Measurements from ENCODE around the gene HARBI1.

The HARBI1 gene

GRCh38 chr11:46554213-46555147 lies 62.5 kb downstream of the HARBI1 start:
- no peak for DNase-seq (ENCODE audit: low read depth in 2 of 2)

DNA sequence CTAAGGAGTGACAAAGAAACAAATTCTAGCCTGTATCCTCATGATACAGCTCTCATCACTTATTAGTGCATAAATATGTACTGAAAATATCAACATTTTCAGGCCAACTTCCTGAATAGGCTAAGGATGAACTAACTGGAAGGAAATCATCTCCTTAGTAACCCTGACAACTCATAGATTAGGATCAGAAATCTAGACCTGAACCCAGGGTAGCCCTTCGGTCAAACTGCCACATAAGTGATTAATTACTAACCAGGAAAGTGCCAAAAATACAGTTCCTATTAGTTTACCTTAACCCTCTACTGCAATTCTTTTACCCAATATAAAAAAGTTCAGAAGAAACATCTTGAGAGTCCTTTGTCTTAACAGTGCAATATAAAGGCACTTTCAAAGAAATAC lies 63.2 kb downstream of the HARBI1 start:
- DNase-seq (ENCODE audit: low read depth in 2 of 2), result no peak
